HS-27A (cell line): Measurements from ENCODE around the gene LRRC32.

Experiments
- DNase-seq: peaks from one replicate; pipeline ENCODE4 v3.0.0-alpha.2; 2012; ENCODE audit warnings: low read depth, missing footprints

Gene LRRC32

GRCh38 chr11:76700177-76701100 is 29.9 kb upstream of the LRRC32 start:
- DNase-seq = peak; percentile 40

GRCh38 chr11:76699451-76700091 is 29.0 kb upstream of the LRRC32 start:
- DNase-seq = no peak

GRCh38 chr11:76698321-76699043 is 27.9 kb upstream of the LRRC32 start:
- no peak for DNase-seq

GRCh38 chr11:76696756-76697155 is 26.2 kb upstream of the LRRC32 start:
- no peak for DNase-seq

GRCh38 chr11:76695771-76696170 is 25.2 kb upstream of the LRRC32 start:
- DNase-seq = no peak

- DNase-seq = no peak
These were observed 24.6 kb upstream of the LRRC32 start for GRCh38 chr11:76695133-76695532.

DNA sequence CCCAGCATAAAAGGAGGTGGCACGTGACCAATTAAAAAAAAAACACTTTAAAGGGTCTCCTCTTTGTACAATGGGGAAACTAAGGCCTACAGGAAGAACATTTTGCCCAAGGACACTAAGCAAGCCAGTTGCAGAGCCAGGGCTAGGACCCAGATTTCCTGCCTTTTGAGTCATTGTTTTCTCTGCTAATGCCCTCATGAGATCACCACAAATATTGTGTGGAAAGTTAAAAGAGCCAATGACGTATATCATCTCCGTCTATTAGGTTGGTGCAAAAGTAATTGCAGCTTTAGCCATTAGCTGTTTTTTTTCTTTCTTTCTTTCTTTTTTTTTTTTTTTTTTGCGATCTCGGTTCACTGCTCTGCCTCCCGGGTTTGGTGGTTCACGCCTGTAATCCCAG is 24.1 kb upstream of the LRRC32 start:
- DNase-seq = no peak

DNA sequence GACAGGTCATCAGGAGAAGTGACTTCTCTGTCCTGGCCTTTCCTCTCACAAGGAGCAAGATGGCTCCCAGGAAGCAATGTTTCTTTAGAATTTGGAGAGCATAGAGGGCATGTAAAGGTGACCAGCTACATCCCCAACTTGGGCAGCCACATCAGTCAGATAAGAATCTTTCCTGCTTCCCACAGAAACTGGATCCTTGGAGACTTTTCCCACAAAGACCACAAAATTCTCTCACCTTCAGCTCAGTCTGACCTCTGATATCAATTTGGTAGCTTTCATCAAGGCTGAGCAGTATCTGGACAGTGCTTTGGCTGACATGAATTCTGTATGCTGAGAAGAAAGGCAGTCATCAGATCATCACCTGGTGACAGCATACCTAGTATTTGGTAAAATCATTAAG is 23.3 kb upstream of the LRRC32 start:
- no peak for DNase-seq

DNA sequence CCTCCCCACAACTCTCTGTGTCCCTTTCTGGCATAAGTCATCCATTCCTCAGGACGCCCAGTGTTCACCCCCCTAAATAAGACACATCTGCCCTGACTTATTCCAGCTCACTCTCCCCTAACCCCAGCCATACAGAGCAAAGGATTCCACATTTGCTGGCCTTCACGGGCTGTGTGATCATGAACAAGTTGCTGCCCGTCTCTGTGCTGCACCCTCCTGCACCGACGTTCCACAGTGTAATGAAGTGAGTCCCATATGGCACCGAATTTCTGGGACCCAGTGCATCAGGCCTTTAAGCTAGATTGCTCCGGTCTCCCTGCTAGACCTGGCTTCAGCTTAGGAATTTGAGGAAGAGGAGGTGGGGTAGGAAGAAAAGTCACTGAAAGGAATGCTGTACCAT is 22.4 kb upstream of the LRRC32 start:
- no peak for DNase-seq

- no peak for DNase-seq
These were observed 21.1 kb upstream of the LRRC32 start for GRCh38 chr11:76691655-76692054.

DNA sequence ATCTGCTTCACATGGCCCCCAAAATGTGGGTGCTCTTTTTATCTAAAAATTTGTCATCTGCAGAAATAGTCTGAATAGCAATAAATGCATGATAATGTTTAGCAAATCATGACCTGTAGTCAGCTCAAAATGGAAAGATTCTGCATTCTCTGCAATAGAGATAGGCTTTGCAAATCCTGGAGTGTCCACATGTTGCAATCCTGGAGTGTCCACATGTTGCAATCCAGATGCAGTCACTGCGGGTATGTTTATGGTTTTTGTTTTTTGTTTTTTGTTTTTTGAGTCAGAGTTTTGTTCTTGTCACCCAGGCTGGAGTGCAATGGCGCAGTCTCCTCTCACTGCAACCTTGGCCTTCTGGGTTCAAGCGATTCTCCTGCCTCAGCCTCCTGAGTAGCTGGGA is 20.2 kb upstream of the LRRC32 start:
- DNase-seq = no peak

- no peak for DNase-seq
These were observed 19.0 kb upstream of the LRRC32 start for GRCh38 chr11:76689313-76690260.

DNA sequence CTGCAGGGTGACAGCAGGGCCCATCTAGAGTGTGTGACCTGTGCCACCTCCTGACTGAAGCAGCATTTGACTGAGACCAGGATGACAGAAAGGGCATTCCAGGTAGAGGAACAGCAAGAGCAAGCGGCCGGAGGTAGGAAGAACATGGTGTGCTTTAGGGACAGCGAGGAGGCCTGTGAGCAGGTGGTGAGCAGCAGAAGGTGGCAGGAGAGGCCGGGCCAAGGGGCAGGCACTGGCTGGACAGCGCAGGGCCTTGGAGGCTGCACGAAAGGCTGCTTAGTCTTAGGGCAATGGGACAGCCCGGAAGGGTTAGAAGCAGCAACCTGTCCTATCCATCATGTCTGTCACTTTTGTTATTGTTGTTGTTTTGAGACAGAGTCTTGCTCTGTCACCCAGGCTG is 17.6 kb upstream of the LRRC32 start:
- DNase-seq = no peak

DNA sequence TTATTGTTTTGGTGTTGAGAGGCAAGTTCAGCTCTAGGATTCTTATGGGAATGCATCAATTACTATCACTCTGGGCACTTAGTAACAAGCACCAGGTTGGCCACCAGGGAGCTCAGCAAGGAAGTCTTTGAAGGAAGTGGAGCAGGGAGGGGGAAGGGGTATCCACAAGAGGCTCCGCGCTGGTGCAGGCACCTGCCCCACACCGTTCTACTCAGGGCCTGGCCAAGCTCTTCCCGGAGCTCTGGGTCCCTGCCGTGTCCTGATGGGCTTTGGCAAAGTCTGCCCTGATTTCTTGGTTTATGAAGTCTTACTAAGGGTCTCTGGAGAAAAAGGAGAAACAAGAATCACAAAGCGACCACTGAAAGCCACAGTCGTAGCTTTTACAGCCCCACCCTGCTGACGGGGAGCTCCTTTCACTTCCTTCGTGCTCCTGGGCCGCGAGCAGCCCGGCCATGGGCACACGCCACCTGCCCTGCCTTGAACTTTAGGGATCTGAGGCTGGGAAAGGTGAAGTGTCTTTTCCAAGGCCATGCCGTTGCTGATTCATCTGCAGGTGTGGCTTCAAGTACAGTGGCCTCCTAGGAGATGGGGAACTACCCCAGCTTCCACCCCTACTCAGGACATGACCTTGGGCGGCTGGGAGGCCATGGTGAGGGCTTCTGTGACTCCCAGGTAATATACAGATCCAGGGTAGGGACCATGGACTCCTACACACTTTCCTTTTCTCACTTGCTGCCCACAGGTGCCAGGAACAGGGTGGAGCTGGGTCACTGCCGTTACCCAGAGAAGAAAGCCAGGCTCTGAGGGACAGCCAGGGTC is 15.9 kb upstream of the LRRC32 start:
- DNase-seq = no peak

- no peak for DNase-seq
These were observed 15.3 kb upstream of the LRRC32 start for GRCh38 chr11:76685831-76686230.

DNA sequence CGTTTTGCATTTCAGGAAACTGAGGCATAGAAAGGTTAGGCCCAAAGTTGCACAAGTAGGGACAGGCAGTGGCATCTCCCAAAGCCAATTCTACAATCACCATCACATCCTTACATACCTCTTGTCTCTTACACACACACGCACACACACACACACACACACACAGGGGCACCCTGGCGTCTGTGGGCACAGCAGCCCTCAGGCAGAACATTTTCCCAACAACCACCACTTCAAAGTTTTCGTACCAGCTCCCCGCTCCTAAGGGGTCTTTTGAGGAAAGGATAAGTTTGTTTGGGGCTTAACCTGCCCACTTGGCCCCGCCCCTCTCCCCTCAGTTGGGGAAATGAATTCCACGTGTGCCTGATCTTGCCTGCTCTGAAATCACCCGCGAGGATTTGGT is 14.7 kb upstream of the LRRC32 start:
- no peak for DNase-seq

- no peak for DNase-seq
These were observed 14.0 kb upstream of the LRRC32 start for GRCh38 chr11:76684516-76684915.

DNA sequence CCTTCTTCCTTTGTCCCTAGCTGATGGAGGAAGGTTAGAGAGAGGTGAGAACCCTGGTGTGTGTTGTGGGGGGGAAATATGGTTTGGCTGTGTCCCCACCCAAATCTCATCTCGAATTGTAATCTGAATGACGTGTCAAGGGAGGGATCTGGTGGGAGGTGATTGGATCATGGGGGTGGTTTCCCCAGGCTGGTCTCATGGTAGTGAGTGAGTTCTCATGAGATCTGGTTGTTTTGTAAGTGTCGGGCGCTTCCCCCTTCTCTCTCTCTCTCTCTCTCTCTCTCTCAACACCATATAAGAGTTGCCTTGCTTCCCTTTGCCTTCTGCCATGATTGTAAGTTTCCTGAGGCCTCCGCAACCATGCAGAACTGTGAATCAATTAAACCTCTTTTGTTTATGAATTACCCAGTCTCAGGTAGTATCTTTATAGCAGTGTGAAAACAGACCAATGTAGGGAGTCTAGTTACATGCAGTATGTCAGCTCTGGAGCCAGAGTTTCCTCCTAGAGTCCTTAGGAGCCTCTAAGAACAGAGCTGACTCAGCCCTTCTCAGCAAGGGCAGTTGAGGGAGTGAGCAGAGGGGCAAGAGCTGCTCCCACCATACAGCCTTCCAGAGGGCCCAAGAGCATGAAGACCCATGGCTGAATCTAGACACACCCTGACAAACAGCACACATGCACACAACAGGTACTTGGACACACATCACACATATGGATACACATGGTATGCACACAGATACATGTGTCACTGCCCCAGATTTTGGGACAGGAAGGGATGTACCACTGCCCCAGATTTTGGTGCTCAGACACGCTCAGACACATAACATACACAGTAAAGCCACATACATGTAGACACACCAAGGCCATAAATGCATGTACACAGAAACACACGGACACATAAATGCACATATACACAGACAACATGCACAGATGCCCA is 12.9 kb upstream of the LRRC32 start:
- DNase-seq = no peak

- no peak for DNase-seq
These were observed 12.1 kb upstream of the LRRC32 start for GRCh38 chr11:76682684-76683083.

DNA sequence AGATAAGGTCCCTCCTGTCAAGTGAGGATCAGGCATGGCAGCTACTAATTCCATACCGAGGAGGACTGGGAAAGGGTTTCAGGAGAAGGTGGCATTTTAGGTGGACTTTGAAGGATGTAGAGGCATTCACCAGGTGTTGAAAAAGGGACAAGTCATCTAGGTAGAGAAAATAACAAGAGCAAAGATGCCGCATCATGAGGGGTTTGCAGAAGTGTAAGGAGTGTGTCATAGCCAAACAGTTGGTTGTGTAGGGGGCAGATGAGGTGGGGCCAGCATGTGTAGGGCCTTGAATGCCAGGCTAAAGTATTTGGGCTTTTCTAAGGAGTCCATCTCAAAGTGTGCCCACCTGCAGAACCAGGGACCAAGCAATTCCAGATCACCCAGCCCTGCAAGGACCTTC is 11.6 kb upstream of the LRRC32 start:
- no peak for DNase-seq
